Glutamatergic neuron (in vitro differentiated cells): Measurements from ENCODE around the gene NELFB. TPM values are rescaled to one million over a fixed set of nuclear protein-coding genes. Genes with fewer than 3 reads are reported as not detected.
A peak's percentile ranks its signal among the peaks of the same experiment; 100 is the strongest.

Experiments used
- DNase-seq: peaks from one replicate; pipeline ENCODE4 v3.0.0; 2022
- H3K27ac Mint-ChIP-seq: one replicate; pipeline ENCODE4 v1.8.0; 2020; ENCODE audit warnings: mild to moderate bottlenecking, mixed read lengths, inconsistent platforms; ENCODE audit not compliant: unreplicated experiment
- H3K27me3 Mint-ChIP-seq: one replicate; pipeline ENCODE4 v1.8.0; 2020; ENCODE audit warnings: mild to moderate bottlenecking, moderate library complexity, mixed read lengths, inconsistent platforms; ENCODE audit not compliant: unreplicated experiment
- H3K36me3 Mint-ChIP-seq: one replicate; pipeline ENCODE4 v1.8.0; 2020; ENCODE audit warnings: mild to moderate bottlenecking, mixed read lengths, inconsistent platforms; ENCODE audit not compliant: unreplicated experiment
- H3K4me1 Mint-ChIP-seq: one replicate; pipeline ENCODE4 v1.8.0; 2020; ENCODE audit warnings: mild to moderate bottlenecking, low read depth, mixed read lengths, inconsistent platforms; ENCODE audit not compliant: unreplicated experiment
- H3K4me3 Mint-ChIP-seq: one replicate; pipeline ENCODE4 v1.8.0; 2020; ENCODE audit warnings: mild to moderate bottlenecking, mixed read lengths, inconsistent platforms; ENCODE audit not compliant: unreplicated experiment
- H3K9me3 Mint-ChIP-seq: one replicate; pipeline ENCODE4 v1.8.0; 2020; ENCODE audit warnings: mild to moderate bottlenecking, moderate library complexity, mixed read lengths, inconsistent platforms; ENCODE audit not compliant: unreplicated experiment
- CTCF ChIP-seq: fragments of 200-600 bp; sonication (generic); IDR thresholded peaks from one replicate; pipeline ENCODE4 v1.5.0; 2021; ENCODE audit not compliant: partially characterized antibody, unreplicated experiment
- total RNA-seq: library from RNA; stranded (reverse); fragmentation: NEBNext Ultra II Directional; extraction: Animal tissue kit (Norgen Biotek cat#: 25700); gene quantifications from one replicate; pipeline ENCODE4 v1.2.1, GENCODE V29; 2021; ENCODE audit not compliant: unreplicated experiment

Gene NELFB
- total RNA-seq, 1 donor from 2014 or later, result 48.5 TPM

- DNase-seq, result peak; percentile 71
- H3K9me3 Mint-ChIP-seq, result peaks cover 5% of the 10 kb centered on the region
- no peaks in the 10 kb centered on the region for H3K36me3 Mint-ChIP-seq
- peak; percentile 69 for TF ChIP-seq CTCF
- no peak overlapping the region for H3K4me3 Mint-ChIP-seq
- no peak overlapping the region for H3K27ac Mint-ChIP-seq
- H3K4me1 Mint-ChIP-seq, result peaks cover 13% of the 10 kb centered on the region
- peaks cover 5% of the 10 kb centered on the region for H3K27me3 Mint-ChIP-seq
Measured at GRCh38 chr9:137295238-137295811, 40.2 kb downstream of the NELFB start.

- Mint-ChIP-seq H3K27me3 (peaks cover 8% of the 10 kb centered on the region), H3K27ac (no peak overlapping the region), H3K36me3 (no peaks in the 10 kb centered on the region), H3K4me3 (peak overlapping the region; percentile 63), H3K9me3 (peaks cover 7% of the 10 kb centered on the region), H3K4me1 (peaks cover 15% of the 10 kb centered on the region)
- DNase-seq, result peak; percentile 42
- no peak for TF ChIP-seq CTCF
Measured at GRCh38 chr9:137295849-137296669, 40.9 kb downstream of the NELFB start.

GRCh38 chr9:137296670-137297664, 41.8 kb downstream of the NELFB start:
- peak; percentile 30 for DNase-seq

GRCh38 chr9:137297966-137298365, 42.8 kb downstream of the NELFB start:
- Mint-ChIP-seq H3K4me3 (no peak overlapping the region), H3K27ac (no peak overlapping the region), H3K27me3 (peaks cover 8% of the 10 kb centered on the region), H3K36me3 (no peaks in the 10 kb centered on the region), H3K4me1 (peaks cover 15% of the 10 kb centered on the region), H3K9me3 (peaks cover 7% of the 10 kb centered on the region)
- peak; percentile 17 for DNase-seq
- no peak for TF ChIP-seq CTCF

More at GRCh38 chr9:137296670-137297664, 41.8 kb downstream of the NELFB start:
- Mint-ChIP-seq H3K4me1 (peaks cover 15% of the 10 kb centered on the region), H3K9me3 (peaks cover 7% of the 10 kb centered on the region), H3K4me3 (peak overlapping the region; percentile 63), H3K36me3 (no peaks in the 10 kb centered on the region), H3K27ac (peak overlapping the region; percentile 35), H3K27me3 (peaks cover 8% of the 10 kb centered on the region)
- no peak for TF ChIP-seq CTCF
